HG03280 (cell line): Measurements from ENCODE around the gene ALS2.
"Not testable (repeated sequence)": the region's sequence is repeated elsewhere in the genome, so short reads cannot be mapped to it uniquely, and the experiment has no call there.

Experiments
- ATAC-seq: cut with Tn5 transposase; IDR thresholded peaks from one replicate; pipeline ENCODE4 v1.9.1; 2021; ENCODE audit warnings: mild to moderate bottlenecking, moderate library complexity; ENCODE audit not compliant: unreplicated experiment

The ALS2 gene

DNA sequence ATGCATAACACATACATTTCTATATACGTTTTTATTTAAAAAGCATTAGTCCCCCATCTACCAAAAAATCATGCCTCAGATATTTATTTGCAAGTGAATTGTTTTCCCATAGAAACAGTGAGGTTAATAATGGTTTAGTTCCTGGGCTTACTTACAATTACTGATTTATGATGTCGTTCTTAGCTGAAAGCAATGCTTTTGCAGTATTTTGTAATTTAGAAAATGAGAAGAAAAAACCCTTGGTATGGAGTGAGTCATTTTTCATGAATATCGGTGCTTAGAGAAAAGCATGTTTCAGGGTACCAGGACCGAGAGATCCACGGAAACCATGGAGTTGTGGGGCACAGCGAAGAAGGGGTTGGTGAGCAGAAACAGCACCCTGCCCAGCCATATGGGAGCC lies 13.6 kb upstream of the ALS2 start:
- ATAC-seq, result no peak

DNA sequence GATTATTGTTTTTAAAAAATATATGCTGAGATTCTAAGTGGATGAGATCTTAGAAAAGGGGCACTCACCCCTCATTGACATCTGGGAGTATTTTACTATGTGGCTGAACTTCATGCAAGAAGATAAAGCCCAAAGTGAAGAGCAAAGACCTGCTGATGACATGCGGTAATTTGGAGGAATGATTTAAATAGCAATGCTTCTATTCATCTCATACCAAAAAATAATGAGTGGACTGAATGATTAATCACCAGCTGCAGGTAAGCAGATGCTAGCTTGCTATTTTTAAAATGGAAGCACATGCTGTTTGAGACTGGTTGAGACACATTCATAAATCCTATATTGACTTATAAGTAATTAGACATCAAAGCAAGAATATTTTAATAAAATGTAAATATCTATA lies 12.9 kb upstream of the ALS2 start:
- ATAC-seq, result no peak

DNA sequence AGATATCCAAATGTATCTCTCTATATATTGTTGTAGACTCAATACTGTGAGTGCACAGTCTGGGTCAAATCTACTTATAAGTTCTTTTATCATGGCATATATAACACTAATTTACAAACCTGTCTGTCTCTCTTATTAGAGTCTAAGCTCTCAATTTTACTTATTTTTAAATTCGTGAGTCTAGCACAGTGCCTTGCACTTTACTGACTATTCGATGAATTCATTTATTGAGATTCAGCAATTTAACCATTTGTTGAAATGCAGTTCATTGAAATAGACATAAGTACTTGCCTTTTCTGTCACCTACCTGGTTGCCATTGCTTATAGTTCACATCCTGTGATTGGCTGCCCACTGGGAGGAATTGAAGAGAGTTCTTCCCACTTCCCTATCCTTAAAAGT lies 10.3 kb upstream of the ALS2 start:
- no peak for ATAC-seq

DNA sequence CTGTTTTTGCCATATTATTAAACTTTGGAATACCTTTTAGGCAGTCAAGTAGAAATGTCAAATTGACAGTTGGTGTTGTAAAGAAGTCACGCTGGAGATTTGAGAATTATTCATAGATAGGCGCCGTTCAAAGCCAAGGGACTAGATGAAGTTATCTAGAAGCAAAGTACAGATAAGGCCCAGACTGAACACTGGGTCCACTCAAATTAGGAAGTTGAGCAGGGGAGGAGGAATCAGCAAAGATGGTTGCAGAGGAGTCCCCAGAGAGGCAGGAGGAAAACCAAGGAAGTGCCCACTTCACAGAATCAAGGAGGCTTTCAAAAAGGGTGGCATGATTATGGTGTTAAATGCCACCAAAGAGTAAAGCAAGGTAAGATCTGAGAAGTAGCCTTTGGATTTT lies 9.6 kb upstream of the ALS2 start:
- no peak for ATAC-seq

DNA sequence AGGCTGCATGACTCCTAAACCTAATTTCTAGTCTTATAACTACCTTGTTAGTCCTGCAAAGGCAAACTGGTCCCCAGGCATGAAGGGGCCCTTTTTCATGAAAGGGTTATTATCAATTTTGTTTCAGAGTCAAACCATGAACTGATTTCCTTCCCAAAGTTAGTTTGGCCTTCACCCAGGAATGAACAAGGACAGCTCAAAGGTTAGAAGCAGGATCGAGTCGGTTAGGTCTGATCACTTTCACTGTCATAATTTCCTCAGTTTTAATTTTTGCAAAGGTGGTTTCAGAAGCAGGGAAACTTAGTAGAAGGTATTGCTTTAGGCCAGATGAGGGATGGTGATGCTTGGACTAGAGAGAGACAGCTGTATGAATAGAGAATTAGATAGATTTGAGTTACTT lies 8.7 kb upstream of the ALS2 start:
- no peak for ATAC-seq

DNA sequence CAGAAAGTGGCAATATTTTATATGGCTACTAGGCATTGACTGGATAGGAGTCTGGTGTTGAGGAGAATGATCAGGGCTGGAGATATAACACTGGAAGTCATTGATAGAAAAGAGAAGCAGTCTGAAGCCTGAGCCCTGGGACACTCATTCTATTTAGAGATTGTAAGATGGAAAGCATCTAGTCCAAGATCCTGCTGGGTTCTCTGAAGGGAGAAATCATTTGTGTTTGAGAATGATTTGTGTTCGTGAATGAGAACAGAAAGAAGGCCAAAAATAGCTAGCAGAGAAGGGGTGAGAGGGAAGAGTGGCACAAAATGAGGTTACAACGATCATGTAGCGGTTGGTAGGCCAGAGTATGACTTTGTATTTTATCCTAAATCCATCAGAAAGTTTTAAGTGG lies 7.6 kb upstream of the ALS2 start:
- ATAC-seq, result no peak

DNA sequence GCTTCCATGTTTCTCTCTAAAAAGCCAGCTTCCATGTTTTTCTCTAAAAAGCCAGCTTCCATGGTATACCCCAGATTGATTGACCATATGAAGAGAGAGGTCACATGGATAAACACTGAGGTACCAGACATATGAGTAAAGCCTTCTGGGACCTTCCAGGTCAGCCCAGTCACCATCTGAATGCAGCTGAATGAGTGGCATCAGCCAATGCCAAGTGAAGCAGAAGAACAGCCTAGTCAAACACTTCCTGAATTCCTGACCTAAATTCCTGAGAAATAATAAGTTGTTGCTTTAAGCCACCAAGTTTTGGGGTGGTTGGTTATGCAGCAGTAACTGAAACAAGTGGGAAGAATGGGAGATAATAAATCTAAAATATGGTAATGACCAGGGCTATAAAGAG lies 5.7 kb upstream of the ALS2 start:
- no peak for ATAC-seq

DNA sequence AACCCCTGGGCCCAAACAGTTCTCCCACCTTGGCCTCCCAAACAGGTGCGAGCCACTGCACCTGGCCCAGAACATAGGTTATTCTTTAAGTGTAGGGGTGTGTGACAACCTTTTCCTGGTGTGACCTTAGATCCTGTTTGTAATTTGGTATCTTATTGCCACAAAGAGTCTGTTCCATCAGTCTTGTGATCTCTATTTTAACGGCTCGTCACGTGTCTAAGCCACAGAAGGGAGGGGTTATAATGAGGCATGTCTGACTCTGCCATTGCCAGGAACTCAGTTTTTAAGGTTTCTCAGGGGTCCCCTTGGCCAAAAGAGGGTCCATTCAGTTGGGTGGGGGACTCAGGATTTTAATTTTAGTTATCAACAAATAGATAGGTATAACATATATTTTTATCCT lies 4.4 kb upstream of the ALS2 start:
- no peak for ATAC-seq

DNA sequence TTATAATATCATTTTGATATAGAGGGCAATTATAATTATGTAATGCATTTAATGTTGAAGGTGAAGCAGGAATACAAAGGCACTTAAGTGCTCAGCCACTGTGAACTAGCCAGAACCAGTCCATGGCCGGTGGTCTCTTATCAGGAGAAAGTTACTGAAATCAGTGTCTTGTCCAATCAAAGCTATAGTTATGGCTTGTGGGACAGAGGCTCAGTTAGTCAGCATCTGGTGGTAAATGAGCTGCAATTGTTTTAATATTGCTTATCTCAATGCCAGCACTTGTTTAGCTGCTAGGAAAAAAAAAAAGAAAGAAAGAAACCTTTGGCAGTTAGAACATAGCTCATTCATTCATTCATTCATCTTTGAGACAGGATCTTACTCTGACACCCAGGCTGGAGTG lies 3.8 kb upstream of the ALS2 start:
- ATAC-seq, result no peak

DNA sequence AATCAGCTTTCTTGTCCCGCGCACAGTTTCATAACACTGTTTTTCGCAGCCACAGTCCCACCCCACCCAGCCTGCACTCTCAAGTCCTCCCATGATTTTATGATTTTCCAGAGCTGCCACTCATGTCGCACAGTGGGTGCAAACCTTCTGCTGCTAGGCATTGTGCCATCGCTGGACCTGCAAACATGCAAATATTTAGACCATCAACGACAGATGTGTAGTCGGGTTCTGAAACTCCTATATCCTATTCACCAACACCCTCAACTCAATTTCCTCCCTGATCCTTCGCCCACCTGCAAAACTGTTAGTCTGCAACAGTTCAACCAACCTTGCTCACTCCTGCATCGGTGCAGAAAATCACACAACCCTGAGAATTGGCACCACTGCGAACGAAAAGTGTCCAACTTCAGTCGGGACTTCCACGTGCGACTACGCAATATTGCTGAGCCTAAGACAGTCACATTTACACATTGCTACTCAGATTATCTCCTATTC lies 871 bp upstream of the ALS2 start:
- ATAC-seq, result peak; percentile 4

DNA sequence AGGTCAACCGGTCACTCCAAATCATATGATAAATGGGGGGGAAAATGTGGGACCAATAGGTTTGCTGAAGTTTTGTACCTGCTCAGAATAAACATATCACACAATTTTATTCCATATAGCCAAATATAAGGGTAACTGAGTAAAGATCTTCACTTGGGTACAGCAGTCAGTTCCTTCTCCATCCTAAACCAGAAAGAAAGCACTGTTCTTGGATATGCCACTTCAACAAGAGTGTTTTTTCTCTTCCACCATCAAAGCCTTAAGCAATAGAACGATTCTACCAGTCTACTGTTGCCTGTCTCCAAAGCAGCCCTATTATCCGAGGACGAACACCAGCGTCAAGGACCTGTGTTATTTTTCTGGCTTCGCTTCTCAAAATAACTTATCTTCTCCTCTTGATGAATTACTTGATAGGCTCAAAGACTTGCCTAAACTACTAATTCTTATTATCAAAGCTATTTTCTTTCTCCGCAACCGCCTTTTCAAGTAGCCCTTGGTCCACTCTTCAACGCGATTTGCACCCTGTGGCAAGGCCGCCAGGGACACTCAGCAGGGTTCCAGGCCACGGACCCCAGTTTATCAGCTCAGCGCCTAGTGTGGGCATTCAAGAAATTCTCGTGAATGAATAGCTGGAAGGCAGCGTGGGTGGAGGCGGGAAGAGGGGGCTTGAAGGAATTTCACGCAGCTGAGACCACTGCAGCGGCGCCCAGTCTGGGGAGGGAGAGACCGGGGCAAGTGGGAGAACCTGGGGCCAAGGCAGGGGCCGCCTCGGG lies 646 bp downstream of the ALS2 start:
- peak; percentile 2 for ATAC-seq

DNA sequence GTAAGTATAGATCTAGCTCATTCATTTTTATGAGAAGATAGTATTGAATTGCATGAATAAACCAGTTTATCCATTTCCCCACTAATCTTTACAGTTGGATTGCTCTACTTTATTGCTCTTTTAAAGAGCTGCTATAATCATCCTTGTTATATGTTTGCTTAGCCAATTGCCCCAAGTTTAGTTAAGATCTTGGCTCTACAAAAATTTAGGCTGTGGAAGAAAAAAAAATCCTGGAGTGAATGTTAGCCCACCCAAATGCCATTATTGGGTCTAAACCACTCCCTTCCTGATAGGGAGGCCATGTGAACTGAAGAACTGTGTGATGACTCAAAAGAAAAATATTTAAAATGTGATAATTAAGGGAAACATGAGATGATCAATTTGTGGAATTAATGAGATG lies 2.9 kb downstream of the ALS2 start:
- ATAC-seq, result no peak

DNA sequence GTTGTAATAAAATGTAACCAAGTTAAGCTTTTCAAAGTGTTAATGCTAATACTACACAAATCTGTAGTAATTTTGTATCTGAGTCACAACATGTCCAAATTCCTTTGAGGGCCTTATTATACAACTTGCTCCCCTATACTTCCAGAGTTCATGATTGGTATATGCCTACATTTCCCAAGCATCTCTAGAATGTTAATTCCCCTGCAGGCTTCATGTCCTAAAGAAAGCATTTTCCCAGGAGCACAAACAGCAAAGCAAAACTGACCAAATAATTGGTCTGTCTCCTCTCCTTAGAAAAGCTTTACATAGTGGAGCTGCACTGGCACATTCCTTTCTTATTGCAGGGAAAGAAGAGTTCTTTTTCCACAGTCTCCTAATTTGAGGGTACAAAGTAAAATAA lies 3.7 kb downstream of the ALS2 start:
- ATAC-seq, result no peak

DNA sequence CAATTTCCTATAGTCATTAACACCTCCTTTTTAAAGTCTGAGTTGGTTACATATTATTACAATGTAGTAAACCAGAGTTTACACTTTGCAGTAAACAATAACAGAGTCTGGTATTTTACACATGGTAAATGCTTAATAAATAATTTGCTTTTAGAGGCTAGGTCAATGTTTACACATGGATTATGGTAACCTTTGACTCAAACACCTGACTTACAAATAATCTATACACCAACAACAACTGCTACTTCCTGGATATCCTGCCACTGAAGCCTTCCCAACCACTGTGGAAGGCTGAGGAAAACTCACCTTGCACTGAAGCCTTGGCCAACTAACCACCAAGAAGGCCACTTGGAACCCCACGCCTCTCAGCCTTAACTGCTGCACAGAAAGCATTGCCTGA lies 5.4 kb downstream of the ALS2 start:
- ATAC-seq, result no peak

DNA sequence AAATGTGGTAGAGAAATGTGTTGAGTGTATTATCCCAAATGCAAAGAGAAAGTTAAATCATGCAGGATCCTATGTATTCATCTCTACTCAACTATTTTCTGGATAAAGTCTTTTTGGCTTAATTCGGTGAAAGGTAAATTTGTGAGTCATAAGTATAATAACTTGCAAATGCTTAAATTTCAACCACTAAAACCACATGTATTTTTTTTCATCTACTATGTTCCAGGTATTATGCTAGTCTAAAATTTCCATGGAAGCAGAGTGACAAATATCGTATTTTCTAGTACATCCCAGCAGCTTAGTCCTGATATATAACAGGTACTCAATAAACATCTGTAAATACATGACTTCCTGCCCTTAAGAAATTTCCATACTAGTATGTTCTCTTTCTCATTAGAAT lies 6.2 kb downstream of the ALS2 start:
- ATAC-seq, result no peak

DNA sequence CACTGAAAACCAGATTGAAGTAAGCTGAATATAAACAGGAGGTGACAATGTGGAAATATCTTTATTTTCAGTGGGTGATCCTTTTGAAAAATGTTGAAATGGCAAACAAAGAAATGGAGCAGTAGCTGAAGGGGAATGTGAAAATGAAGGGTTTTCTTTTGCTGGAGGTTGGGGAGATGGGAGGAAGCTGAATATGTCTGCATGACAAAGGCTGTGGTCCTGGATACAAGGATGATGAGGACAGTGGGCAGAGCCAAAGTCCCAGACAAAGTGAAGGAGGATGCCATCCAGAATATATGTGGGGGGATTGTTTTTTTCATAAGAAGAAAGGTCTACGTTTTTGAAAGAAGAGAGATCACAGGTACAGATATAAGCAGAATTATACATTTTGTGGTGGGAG lies 6.7 kb downstream of the ALS2 start:
- ATAC-seq, result no peak

DNA sequence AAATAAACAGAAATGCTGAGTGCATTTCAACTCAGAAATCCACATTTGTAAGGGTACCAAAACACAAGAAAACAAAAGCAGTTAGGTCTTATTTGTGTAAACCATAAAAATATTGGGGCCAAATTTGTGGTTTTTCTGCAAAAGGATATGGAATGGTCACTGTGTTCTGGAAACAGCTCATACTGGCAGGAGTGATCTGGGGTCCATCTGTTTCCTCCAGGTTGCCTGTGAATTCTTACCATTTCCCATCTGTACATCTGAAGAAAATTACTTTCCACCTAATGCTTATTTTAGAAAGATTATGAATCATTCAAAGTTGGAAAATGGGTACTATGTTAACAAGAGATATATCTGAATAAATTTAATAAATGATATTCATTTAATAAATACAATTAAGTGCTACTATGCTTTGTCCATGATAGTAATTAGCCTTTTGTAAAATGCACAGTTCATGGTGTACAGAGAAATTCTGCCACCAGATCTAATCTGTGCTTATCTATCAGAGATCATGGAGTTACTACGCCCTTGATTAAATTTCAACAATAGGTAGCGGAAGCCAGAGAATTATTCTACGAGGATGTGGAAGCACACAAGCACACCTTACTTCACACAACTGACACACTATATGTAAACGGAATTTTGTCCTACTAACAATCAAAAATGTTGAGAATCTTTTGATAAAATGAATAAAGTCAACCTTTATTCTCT lies 10.9 kb downstream of the ALS2 start:
- ATAC-seq, result no peak

DNA sequence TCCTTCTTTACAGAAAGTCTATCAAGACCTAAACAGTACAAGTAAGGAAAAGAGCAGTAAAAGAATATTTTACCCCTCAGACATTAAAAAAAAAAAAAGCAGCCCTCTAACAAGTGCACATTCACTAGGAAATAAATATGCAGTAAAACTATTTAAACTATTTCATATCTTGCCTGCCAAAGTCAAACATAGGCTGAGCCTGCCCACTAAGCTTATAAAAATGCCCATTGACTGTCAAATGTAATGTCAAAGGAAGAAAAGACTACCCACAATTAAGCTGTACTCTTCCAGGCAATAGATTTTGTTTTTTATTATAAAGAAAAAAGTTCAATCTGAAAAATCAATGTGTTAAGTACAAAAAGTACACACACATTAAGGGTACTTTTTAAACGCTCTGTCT lies 11.8 kb downstream of the ALS2 start:
- ATAC-seq, result no peak

DNA sequence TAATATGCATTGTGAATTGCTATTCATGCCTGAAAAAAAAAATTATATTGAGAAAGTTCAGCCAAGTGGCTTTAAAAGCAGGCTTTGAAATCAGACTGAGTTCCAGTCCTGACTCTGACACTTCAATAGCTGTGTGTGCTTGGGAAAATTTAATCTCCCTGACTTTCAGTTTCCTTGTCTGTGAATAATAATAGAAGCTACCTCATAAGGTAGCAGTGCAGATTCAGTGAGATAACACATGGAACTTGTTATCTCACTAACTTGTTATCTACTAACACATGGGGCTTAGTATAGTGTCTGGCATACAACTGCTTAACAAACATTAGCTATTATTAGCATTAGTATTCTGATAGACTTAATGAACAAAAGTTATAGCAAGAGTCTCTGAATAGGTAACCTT lies 14.9 kb downstream of the ALS2 start:
- no peak for ATAC-seq

DNA sequence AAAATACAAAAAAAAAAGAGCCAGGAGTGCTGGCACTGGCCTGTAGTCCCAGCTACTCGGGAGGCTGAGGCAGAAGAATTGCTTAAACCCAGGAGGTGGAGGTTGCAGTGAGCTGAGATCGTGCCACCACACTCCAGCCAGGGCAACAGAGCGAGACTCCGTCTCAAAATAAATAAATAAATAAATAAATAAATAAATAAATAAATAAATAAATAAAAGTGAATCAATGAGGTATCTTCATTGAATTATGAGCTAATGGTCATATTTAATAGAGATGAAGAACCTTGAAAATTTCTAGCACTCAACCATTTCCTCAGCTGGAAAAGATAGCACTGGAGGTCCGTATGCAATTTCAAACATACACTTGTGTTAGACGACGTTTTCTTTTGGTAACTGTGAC lies 16.3 kb downstream of the ALS2 start:
- not testable (repeated sequence) for ATAC-seq

DNA sequence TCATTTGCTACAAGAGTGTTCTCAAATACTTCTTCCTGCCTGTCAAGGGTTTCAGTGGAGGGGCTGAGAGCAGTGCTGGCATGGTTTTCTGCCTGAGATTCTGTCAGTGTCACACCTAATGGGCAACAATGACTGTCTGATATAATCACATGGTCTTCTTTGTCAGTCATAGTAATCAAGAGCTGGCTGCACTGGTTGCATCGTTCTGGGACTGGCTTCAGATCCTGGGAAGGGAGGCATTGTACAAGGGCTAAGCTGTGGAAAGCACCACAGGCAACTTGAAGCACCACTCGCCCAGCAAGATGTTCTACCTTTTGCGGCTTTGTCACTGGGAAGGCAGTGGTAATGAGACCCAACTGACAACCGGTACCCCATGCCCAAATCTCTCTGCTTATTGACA lies 19.6 kb downstream of the ALS2 start:
- no peak for ATAC-seq

DNA sequence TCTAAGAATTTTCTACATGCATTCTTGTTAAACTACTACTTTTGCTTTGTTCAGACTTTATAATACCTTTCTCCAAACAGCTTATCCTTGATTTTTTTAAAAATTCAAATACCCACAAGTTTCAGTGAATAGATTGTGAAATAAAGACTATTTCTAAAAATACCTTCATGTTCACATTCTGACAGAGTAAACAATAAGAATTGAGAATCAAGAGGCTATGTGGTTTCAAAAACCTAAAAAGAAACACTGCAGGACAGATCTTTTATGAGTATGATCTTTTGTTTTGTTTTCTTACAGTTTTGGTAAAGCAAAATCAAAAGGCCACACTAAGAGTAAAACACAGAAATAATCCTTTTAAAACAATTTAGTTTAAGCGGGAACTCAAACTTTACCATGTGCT lies 21.2 kb downstream of the ALS2 start:
- ATAC-seq, result no peak

DNA sequence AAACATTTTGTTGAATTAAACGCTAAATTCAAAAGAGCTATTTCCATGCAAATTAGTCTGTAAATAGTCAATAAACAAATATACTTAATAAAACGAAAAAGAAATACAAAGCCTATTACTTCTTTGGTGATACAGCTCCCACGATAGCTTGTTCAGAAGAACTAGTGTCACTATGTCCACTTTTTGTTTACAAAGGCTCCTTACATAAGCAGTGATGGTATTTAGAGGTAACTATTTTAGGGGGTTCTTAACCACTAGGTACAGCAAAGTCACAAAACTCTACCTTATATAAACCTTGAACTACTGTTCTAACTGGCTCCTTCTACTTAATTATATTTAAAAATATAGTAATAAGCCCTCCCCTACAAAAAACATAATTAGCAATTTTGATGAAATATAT lies 21.9 kb downstream of the ALS2 start:
- no peak for ATAC-seq
